Measurements from ENCODE around the gene HOXA9. TPM values are rescaled to one million over a fixed set of nuclear protein-coding genes. Genes with fewer than 3 reads are reported as not detected.
A peak's percentile ranks its signal among the peaks of the same experiment; 100 is the strongest.

The HOXA9 gene
- total RNA-seq, 2 experiments from 2014 or later, result not detected

DNA sequence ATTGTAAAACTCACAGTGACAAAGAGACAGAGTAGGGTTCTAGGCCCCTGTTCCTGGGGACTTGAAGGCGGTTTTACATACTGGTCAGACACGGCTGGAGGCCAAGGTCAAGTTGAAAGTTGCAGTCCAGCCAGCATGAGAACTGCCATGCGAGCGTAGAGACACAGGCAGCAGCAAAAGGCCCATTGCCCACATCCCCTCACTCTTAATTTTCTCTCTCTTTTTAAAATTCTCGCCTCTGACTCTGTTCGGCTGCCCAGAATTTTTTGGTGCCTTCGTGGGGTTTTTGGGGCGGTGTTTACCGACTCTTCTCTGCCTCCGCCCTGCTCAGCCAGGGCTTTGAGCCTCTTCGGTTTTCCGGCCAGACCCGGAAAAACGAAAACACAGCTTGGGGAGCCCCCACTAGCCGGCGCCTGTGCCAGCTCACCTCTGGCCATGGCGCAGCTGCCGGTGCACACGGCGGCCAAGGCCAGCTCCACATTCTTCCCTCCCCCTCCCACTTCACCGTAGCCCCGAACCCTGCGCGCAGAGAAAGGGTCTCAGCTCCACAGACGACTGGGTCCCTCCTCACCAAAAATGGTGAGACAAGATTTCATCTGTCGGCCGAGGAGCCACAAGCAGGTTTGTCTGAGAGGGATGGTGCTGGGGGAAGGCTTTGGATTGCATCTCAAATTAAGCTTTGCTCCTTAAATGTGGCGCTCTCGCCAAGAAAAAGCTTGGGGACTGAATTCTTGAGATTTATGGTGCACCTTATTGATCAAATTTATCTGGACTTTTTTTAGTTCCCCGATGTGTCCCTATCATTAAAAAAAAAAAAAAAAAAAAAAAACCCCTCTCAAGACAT lies 36.9 kb upstream of the HOXA9 start:
- CTCF ChIA-PET (ENCODE audit: unreplicated experiment), result interaction anchor here (0.6 kb wide), 1 partner anchor 23 kb away, joined by 3 read pairs; no protein-coding TSS in a partner anchor
- Histone ChIP-seq H3K4me3 (ENCODE audit: low read depth, low read length, poor library complexity, severe bottlenecking) (no peak overlapping the region), H2AFZ (ENCODE audit: low read length) (peak overlapping the region; percentile 13; the same call in 1 of the 2 replicates), H3K9me3 (ENCODE audit: low read length) (no peaks in the 10 kb centered on the region), H4K20me1 (ENCODE audit: insufficient read depth, low read length) (no peaks in the 10 kb centered on the region), H3K79me2 (ENCODE audit: insufficient read depth, low read depth, low read length) (no peaks in the 10 kb centered on the region), H3K4me2 (ENCODE audit: low read length) (no peak overlapping the region), H3K36me3 (ENCODE audit: insufficient read depth, low read length) (no peaks in the 10 kb centered on the region), H3K4me1 (ENCODE audit: insufficient read depth, low read length, poor library complexity, severe bottlenecking) (peaks cover 17% of the 10 kb centered on the region), H3K27ac (ENCODE audit: low read depth, low read length, poor library complexity, severe bottlenecking) (no peak overlapping the region), H3K9me2 (ENCODE audit: insufficient read depth, low read length) (no peaks in the 10 kb centered on the region)
- intact Hi-C loops (cut with micrococcal nuclease; ENCODE audit: unreplicated experiment), result no loop called here
- TF ChIP-seq, protein P1, sequence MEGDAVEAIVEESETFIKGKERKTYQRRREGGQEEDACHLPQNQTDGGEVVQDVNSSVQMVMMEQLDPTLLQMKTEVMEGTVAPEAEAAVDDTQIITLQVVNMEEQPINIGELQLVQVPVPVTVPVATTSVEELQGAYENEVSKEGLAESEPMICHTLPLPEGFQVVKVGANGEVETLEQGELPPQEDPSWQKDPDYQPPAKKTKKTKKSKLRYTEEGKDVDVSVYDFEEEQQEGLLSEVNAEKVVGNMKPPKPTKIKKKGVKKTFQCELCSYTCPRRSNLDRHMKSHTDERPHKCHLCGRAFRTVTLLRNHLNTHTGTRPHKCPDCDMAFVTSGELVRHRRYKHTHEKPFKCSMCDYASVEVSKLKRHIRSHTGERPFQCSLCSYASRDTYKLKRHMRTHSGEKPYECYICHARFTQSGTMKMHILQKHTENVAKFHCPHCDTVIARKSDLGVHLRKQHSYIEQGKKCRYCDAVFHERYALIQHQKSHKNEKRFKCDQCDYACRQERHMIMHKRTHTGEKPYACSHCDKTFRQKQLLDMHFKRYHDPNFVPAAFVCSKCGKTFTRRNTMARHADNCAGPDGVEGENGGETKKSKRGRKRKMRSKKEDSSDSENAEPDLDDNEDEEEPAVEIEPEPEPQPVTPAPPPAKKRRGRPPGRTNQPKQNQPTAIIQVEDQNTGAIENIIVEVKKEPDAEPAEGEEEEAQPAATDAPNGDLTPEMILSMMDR (conservative IDR thresholded peaks at IDR 0.05; ENCODE audit: low read length), result no peak
- no peak for TF ChIP-seq EZH2phosphoT487 (IDR thresholded peaks at IDR 0.05; ENCODE audit: borderline replicate concordance, low read depth, low read length)
- POLR2A ChIA-PET, result no interaction called here
- no TSS peak for BruUV-seq (replicated peaks)
- DNase-seq (ENCODE audit: low spot score), result no peak

DNA sequence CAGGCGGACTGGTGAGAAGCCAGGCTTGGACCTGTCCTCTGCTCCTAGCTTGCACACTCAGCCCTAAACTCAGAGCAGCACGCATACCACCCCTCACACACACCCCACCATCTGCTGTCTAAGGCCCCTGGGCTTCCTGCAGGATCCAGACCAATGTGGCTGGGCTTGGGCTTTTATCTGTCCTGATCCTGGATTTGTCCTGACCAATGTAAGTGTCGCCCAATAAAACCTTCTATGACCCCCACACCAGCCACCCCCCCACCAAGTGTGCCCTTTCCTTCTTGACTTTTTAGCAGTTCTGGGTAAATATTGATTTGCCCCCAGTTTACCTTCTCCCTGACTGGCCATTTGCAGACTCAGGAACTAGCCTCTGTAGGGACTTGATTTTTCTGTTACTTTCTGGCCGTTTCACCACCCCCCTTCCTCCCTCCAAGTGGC lies 36.3 kb upstream of the HOXA9 start:
- ChIA-PET CTCF (ENCODE audit: unreplicated experiment) (interaction anchor here (0.6 kb wide), 1 partner anchor 22 kb away, joined by 3 read pairs; no protein-coding TSS in a partner anchor), POLR2A (no interaction called here)
- Histone ChIP-seq H3K4me3 (ENCODE audit: low read depth, low read length, poor library complexity, severe bottlenecking) (no peak overlapping the region), H3K4me2 (ENCODE audit: low read length) (peak overlapping the region; percentile 86), H2AFZ (ENCODE audit: low read length) (peak overlapping the region; percentile 13; the same call in 1 of the 2 replicates), H3K27ac (ENCODE audit: low read depth, low read length, poor library complexity, severe bottlenecking) (no peak overlapping the region), H4K20me1 (ENCODE audit: insufficient read depth, low read length) (no peaks in the 10 kb centered on the region), H3K4me1 (ENCODE audit: insufficient read depth, low read length, poor library complexity, severe bottlenecking) (peaks cover 17% of the 10 kb centered on the region), H3K79me2 (ENCODE audit: insufficient read depth, low read depth, low read length) (no peaks in the 10 kb centered on the region), H3K36me3 (ENCODE audit: insufficient read depth, low read length) (no peaks in the 10 kb centered on the region), H3K9me2 (ENCODE audit: insufficient read depth, low read length) (no peaks in the 10 kb centered on the region), H3K9me3 (ENCODE audit: low read length) (no peaks in the 10 kb centered on the region)
- intact Hi-C loops (cut with micrococcal nuclease; ENCODE audit: unreplicated experiment), result no loop called here
- no TSS peak for BruUV-seq (replicated peaks)
- DNase-seq (ENCODE audit: low spot score), result no peak
- TF ChIP-seq, protein P1 (conservative IDR thresholded peaks at IDR 0.05; ENCODE audit: low read length), result no peak
- no peak for TF ChIP-seq EZH2phosphoT487 (IDR thresholded peaks at IDR 0.05; ENCODE audit: borderline replicate concordance, low read depth, low read length)

All from OCI-LY7 (cell line).